Prostate gland (tissue), 2 donors: ENCODE results near the gene TAPT1.

Experiments used
- POLR2A ChIP-seq: fragments of 450-650 bp; IDR thresholded peaks from one replicate; pipeline ENCODE4 v1.6.1; 2016; ENCODE audit warnings: antibody characterized with exemption, mild to moderate bottlenecking
- TF ChIP-seq, protein P1 (sequence below), 4 experiments: fragments of 200-600 bp in 2 of 4; fragments of 450-650 bp in 2 of 4; sonication (generic) in 2 of 4; IDR thresholded peaks; 1 replicate in 3 of 4; 2 replicates in 1 of 4; pipeline ENCODE4 v1.5.1; 2016 to 2019; ENCODE audit warnings: antibody characterized with exemption in 4 of 4, mild to moderate bottlenecking in 2 of 4, moderate library complexity in 2 of 4

DNA sequence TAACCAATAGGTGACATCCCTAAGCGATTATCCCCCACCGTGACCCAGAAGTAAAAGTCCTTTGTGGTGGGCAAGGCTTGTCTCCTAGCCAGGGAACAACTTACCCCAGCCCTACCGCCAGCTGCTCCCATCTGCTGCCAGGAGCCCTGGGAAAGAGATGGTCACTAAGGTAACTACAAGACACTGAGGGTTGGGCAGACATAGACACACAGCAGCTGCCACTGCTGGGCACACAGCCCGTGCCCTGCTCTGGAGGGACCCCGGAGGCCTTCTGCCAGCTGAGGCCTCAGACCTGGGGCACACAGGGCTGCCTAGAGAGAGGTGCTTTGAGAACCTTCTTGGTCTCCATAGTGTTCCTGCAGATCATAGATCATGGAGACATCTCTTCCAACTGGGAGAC, 89.4 kb downstream of the TAPT1 start:
- no peak for TF ChIP-seq POLR2A
- TF ChIP-seq, protein P1, sequence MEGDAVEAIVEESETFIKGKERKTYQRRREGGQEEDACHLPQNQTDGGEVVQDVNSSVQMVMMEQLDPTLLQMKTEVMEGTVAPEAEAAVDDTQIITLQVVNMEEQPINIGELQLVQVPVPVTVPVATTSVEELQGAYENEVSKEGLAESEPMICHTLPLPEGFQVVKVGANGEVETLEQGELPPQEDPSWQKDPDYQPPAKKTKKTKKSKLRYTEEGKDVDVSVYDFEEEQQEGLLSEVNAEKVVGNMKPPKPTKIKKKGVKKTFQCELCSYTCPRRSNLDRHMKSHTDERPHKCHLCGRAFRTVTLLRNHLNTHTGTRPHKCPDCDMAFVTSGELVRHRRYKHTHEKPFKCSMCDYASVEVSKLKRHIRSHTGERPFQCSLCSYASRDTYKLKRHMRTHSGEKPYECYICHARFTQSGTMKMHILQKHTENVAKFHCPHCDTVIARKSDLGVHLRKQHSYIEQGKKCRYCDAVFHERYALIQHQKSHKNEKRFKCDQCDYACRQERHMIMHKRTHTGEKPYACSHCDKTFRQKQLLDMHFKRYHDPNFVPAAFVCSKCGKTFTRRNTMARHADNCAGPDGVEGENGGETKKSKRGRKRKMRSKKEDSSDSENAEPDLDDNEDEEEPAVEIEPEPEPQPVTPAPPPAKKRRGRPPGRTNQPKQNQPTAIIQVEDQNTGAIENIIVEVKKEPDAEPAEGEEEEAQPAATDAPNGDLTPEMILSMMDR (IDR thresholded peaks at IDR 0.05), result no peak
